Suppressor macrophage (primary cell): ENCODE measurements around the gene UIMC1.
"Not testable (repeated sequence)": the region's sequence is repeated elsewhere in the genome, so short reads cannot be mapped to it uniquely, and the experiment has no call there.

Source experiments
- DNase-seq, 4 experiments: peaks; one replicate each; pipeline ENCODE4 v3.0.0-alpha.2; 2020 to 2022

Gene UIMC1

GRCh38 chr5:177005619-177006264 lies 837 bp downstream of the UIMC1 start:
- peak; percentile 71 to 89 (median 80) for DNase-seq

- DNase-seq, result no peak
These were observed 1.6 kb downstream of the UIMC1 start for GRCh38 chr5:177004961-177005360.

GRCh38 chr5:177003649-177004048 lies 2.9 kb downstream of the UIMC1 start:
- DNase-seq, result no peak

- DNase-seq, result not testable (repeated sequence)
These were observed 7.1 kb downstream of the UIMC1 start for GRCh38 chr5:176999526-176999925.

GRCh38 chr5:176998828-176999227 lies 7.8 kb downstream of the UIMC1 start:
- DNase-seq, result no peak

GRCh38 chr5:176996780-176997179 lies 9.8 kb downstream of the UIMC1 start:
- peak in 2 of 4 experiments; percentile 15 to 26 for DNase-seq

GRCh38 chr5:176995896-176996767 lies 10.4 kb downstream of the UIMC1 start:
- peak; percentile 15 to 85 (median 44) for DNase-seq

GRCh38 chr5:176995122-176995490 lies 11.5 kb downstream of the UIMC1 start:
- DNase-seq, result peak in 1 of 4 experiments; percentile 9

GRCh38 chr5:176994460-176995121 lies 12.0 kb downstream of the UIMC1 start:
- peak; percentile 89 to 97 (median 92) for DNase-seq

- not testable (repeated sequence) for DNase-seq
These were observed 13.5 kb downstream of the UIMC1 start for GRCh38 chr5:176993081-176993480.

- no peak for DNase-seq
These were observed 19.0 kb downstream of the UIMC1 start for GRCh38 chr5:176987583-176987982.

GRCh38 chr5:176986280-176986679 lies 20.3 kb downstream of the UIMC1 start:
- no peak for DNase-seq

- no peak for DNase-seq
These were observed 21.1 kb downstream of the UIMC1 start for GRCh38 chr5:176985516-176985915.

- not testable (repeated sequence) for DNase-seq
These were observed 22.4 kb downstream of the UIMC1 start for GRCh38 chr5:176984176-176984575.

GRCh38 chr5:176983593-176983992 lies 23.0 kb downstream of the UIMC1 start:
- not testable (repeated sequence) for DNase-seq

GRCh38 chr5:176983112-176983511 lies 23.5 kb downstream of the UIMC1 start:
- not testable (repeated sequence) for DNase-seq

GRCh38 chr5:176980818-176981217 lies 25.8 kb downstream of the UIMC1 start:
- no peak for DNase-seq

GRCh38 chr5:176979669-176980068 lies 26.9 kb downstream of the UIMC1 start:
- DNase-seq, result no peak

- no peak for DNase-seq
These were observed 40.9 kb downstream of the UIMC1 start for GRCh38 chr5:176965633-176966032.

- DNase-seq, result peak in 2 of 4 experiments; percentile 71 to 76
These were observed 47.5 kb downstream of the UIMC1 start for GRCh38 chr5:176959051-176959450.

GRCh38 chr5:176956756-176957155 lies 49.8 kb downstream of the UIMC1 start:
- no peak for DNase-seq

- no peak for DNase-seq
These were observed 50.7 kb downstream of the UIMC1 start for GRCh38 chr5:176955895-176956294.

GRCh38 chr5:176954050-176954449 lies 52.5 kb downstream of the UIMC1 start:
- DNase-seq, result no peak
